ENCODE measurements around the gene IGF2BP2. TPM values are rescaled to one million over a fixed set of nuclear protein-coding genes. Genes with fewer than 3 reads are reported as not detected.

The IGF2BP2 gene
- total and polyA plus RNA-seq, 2 donors (not counting 1 experiment from before 2014, with no cell fraction given): 0.01 TPM; not detected in 1

DNA sequence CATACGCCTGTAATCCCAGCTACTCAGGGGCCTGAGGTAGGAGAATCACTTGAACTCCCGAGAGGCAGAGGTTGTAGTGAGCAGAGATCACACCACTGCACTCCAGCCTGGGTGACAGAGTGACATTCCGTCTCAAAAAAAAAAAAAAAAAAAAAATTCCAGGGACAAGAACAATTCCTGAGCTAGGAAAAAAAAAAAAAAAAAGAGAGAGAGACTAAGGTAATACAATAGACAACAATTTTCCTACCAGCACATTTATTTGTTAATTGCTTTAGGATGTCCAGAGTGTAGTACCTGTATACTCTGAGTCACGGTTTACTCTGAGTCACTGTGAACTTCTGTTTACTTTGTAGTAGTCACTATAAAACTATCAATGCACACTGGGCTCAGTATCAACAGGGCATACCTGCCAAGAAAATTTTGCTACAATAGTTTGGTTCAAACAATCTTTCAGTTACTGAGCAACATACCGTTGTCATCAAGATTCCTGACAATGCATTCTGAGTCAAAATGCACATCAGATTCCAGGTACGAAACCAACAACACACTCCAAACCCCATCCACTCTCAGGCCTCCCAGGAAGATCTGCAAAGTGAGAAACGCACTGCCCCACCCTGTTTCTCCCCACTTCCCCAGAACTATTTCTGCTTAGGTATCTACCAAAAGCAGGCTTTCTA is 28.3 kb downstream of the IGF2BP2 start:
- ChIA-PET POLR2A (no interaction called here), CTCF (no interaction called here)
- Mint-ChIP-seq H3K9me3 (ENCODE audit: insufficient read depth) (peaks cover 5% of the 10 kb centered on the region), H3K27me3 (peaks cover 29% of the 10 kb centered on the region), H3K4me1 (no peaks in the 10 kb centered on the region), H3K27ac (no peak overlapping the region), H3K4me3 (no peak overlapping the region)
- H3K27me3 ChIP-seq (replicated peaks in 1 of 4; ENCODE audit: control extremely low read depth in 1 of 4, control insufficient read depth in 3 of 4, insufficient read depth in 4 of 4, low read length in 3 of 4): no peaks in the 10 kb centered on the region
- H3K27ac ChIP-seq (ENCODE audit: low read length in 2 of 2): no peak overlapping the region
- H4K20me1 ChIP-seq (ENCODE audit: control insufficient read depth, insufficient read depth, low read length, poor library complexity, severe bottlenecking): no peaks in the 10 kb centered on the region
- no peak overlapping the region for H3K4me2 ChIP-seq (replicated peaks; ENCODE audit: low read depth, low read length, poor library complexity, severe bottlenecking)
- no peaks in the 10 kb centered on the region for H3K4me1 ChIP-seq (ENCODE audit: control insufficient read depth in 2 of 2, insufficient read depth in 2 of 2, low read length in 2 of 2)
- no peak overlapping the region for H3K9ac ChIP-seq (ENCODE audit: low read length)
- H3K4me3 ChIP-seq (ENCODE audit: control extremely low read depth in 1 of 5, extremely low read depth in 1 of 5, insufficient read depth in 1 of 5, low read depth in 2 of 5, low read length in 4 of 5): no peak overlapping the region
- DNase-seq (no peak), ATAC-seq (ENCODE audit: low read depth) (no peak)
- intact Hi-C loops (cut with micrococcal nuclease): no loop called here
- peaks cover 0 to 6% (median 0%) of the 10 kb centered on the region in 3 donors for H3K9me3 ChIP-seq (ENCODE audit: control extremely low read depth in 1 of 3, control insufficient read depth in 2 of 3, insufficient read depth in 1 of 3, low read length in 2 of 3)
- WGBS (ENCODE audit: insufficient coverage): 95% methylated on average over 5 of the region's 7 CpGs
- no peaks in the 10 kb centered on the region for H3K36me3 ChIP-seq (replicated peaks in 1 of 2; ENCODE audit: control extremely low read depth in 1 of 2, control insufficient read depth in 1 of 2, extremely low read depth in 1 of 2, insufficient read depth in 2 of 2, low read length in 1 of 2)
- TF ChIP-seq, protein P1, sequence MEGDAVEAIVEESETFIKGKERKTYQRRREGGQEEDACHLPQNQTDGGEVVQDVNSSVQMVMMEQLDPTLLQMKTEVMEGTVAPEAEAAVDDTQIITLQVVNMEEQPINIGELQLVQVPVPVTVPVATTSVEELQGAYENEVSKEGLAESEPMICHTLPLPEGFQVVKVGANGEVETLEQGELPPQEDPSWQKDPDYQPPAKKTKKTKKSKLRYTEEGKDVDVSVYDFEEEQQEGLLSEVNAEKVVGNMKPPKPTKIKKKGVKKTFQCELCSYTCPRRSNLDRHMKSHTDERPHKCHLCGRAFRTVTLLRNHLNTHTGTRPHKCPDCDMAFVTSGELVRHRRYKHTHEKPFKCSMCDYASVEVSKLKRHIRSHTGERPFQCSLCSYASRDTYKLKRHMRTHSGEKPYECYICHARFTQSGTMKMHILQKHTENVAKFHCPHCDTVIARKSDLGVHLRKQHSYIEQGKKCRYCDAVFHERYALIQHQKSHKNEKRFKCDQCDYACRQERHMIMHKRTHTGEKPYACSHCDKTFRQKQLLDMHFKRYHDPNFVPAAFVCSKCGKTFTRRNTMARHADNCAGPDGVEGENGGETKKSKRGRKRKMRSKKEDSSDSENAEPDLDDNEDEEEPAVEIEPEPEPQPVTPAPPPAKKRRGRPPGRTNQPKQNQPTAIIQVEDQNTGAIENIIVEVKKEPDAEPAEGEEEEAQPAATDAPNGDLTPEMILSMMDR (IDR thresholded peaks at IDR 0.05): no peak
- TF ChIP-seq EZH2 (IDR thresholded peaks at IDR 0.05; ENCODE audit: borderline replicate concordance, insufficient read depth, low read depth, low read length, poor library complexity, severe bottlenecking): no peak
- no peak overlapping the region for H2AFZ ChIP-seq (ENCODE audit: insufficient read depth, low read depth, low read length, poor library complexity, severe bottlenecking)
- no peaks in the 10 kb centered on the region for H3K79me2 ChIP-seq (ENCODE audit: control insufficient read depth, insufficient read depth, low read length)

DNA sequence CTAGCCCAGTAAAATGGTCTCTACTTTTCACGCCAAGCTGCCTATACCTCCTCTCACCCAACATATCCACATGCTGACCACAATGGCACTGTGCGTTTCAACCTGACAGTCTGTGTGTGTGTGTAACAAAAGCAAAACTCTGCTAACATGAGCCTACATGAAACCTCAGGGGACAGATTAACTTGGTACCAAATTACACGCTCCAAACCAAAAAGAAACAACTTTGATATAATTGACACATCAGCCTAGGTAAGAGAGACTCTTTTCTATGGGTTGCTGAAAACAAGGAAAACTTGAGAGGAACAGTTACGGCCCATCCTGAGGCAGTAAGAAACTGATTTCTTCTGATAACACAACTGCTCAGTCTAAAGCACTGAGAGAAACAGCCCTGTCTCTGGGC is 31.5 kb downstream of the IGF2BP2 start:
- no peak overlapping the region for H3K4me3 ChIP-seq (ENCODE audit: control extremely low read depth in 1 of 5, extremely low read depth in 1 of 5, insufficient read depth in 1 of 5, low read depth in 2 of 5, low read length in 4 of 5)
- DNase-seq (no peak), ATAC-seq (ENCODE audit: low read depth) (no peak)
- no peak overlapping the region for H3K27ac ChIP-seq (ENCODE audit: low read length in 2 of 2)
- POLR2A ChIA-PET: no interaction called here
- no peaks in the 10 kb centered on the region for H4K20me1 ChIP-seq (ENCODE audit: control insufficient read depth, insufficient read depth, low read length, poor library complexity, severe bottlenecking)
- CTCF ChIA-PET: interaction anchor here (1.4 kb wide), 1 partner anchor 25 kb away, joined by 4 read pairs; no protein-coding TSS in a partner anchor
- no CpG with 5 or more reads among the region's 4 CpGs for WGBS (ENCODE audit: insufficient coverage)
- no peaks in the 10 kb centered on the region for H3K36me3 ChIP-seq (replicated peaks in 1 of 2; ENCODE audit: control extremely low read depth in 1 of 2, control insufficient read depth in 1 of 2, extremely low read depth in 1 of 2, insufficient read depth in 2 of 2, low read length in 1 of 2)
- no peaks in the 10 kb centered on the region for H3K27me3 ChIP-seq (replicated peaks in 1 of 4; ENCODE audit: control extremely low read depth in 1 of 4, control insufficient read depth in 3 of 4, insufficient read depth in 4 of 4, low read length in 3 of 4)
- H3K4me2 ChIP-seq (replicated peaks; ENCODE audit: low read depth, low read length, poor library complexity, severe bottlenecking): no peak overlapping the region
- no peak overlapping the region for H3K9ac ChIP-seq (ENCODE audit: low read length)
- no peaks in the 10 kb centered on the region for H3K79me2 ChIP-seq (ENCODE audit: control insufficient read depth, insufficient read depth, low read length)
- Mint-ChIP-seq H3K27ac (no peak overlapping the region), H3K4me3 (no peak overlapping the region), H3K27me3 (peaks cover 35% of the 10 kb centered on the region), H3K4me1 (no peaks in the 10 kb centered on the region), H3K9me3 (ENCODE audit: insufficient read depth) (no peaks in the 10 kb centered on the region)
- H3K4me1 ChIP-seq (ENCODE audit: control insufficient read depth in 2 of 2, insufficient read depth in 2 of 2, low read length in 2 of 2): no peaks in the 10 kb centered on the region
- H3K9me3 ChIP-seq (ENCODE audit: control extremely low read depth in 1 of 3, control insufficient read depth in 2 of 3, insufficient read depth in 1 of 3, low read length in 2 of 3): peaks cover 0 to 3% (median 0%) of the 10 kb centered on the region in 3 donors
- intact Hi-C loops (cut with micrococcal nuclease): no loop called here
- no peak for TF ChIP-seq EZH2 (IDR thresholded peaks at IDR 0.05; ENCODE audit: borderline replicate concordance, insufficient read depth, low read depth, low read length, poor library complexity, severe bottlenecking)
- TF ChIP-seq, protein P1 (IDR thresholded peaks at IDR 0.05): no peak
- H2AFZ ChIP-seq (ENCODE audit: insufficient read depth, low read depth, low read length, poor library complexity, severe bottlenecking): no peak overlapping the region
